KMS-11 (cell line): ENCODE results near the gene SH2D2A.
A peak's percentile ranks its signal among the peaks of the same experiment; 100 is the strongest.

Experiments used
- H2AFZ ChIP-seq: fragments of 200-600 bp; sonication (generic); 2 replicates; pipeline ENCODE4 v1.6.1; 2016; ENCODE audit warnings: antibody characterized with exemption, mixed run types, low read depth
- H3K27ac ChIP-seq: fragments of 200-600 bp; sonication (generic); 2 replicates; pipeline ENCODE4 v1.6.1; 2016; ENCODE audit warnings: mild to moderate bottlenecking, mixed run types
- H3K27me3 ChIP-seq: fragments of 200-600 bp; sonication (generic); 2 replicates; pipeline ENCODE4 v1.6.1; 2017; ENCODE audit warnings: mild to moderate bottlenecking, low read depth, mixed run types, moderate library complexity; ENCODE audit not compliant: insufficient read depth
- H3K36me3 ChIP-seq: fragments of 200-600 bp; sonication (generic); 2 replicates; pipeline ENCODE4 v1.6.1; 2017; ENCODE audit warnings: mild to moderate bottlenecking, mixed run types; ENCODE audit not compliant: insufficient read depth
- H3K4me1 ChIP-seq: fragments of 200-600 bp; sonication (generic); 2 replicates; pipeline ENCODE4 v1.6.1; 2016; ENCODE audit warnings: mild to moderate bottlenecking, low read depth, mixed run types; ENCODE audit not compliant: poor library complexity, severe bottlenecking
- H3K4me2 ChIP-seq: fragments of 200-600 bp; sonication (generic); 2 replicates; pipeline ENCODE4 v1.7.0; 2016; ENCODE audit warnings: mild to moderate bottlenecking, mixed run types
- H3K4me3 ChIP-seq: fragments of 200-600 bp; sonication (generic); IDR thresholded peaks from 2 replicates; pipeline ENCODE4 v1.6.1; 2017; ENCODE audit warnings: low read depth, low read length, mixed read lengths; ENCODE audit not compliant: insufficient read depth
- H3K79me2 ChIP-seq: fragments of 200-600 bp; sonication (generic); 2 replicates; pipeline ENCODE4 v1.6.1; 2016; ENCODE audit warnings: low read depth, mixed run types; ENCODE audit not compliant: insufficient read depth
- H3K9ac ChIP-seq: fragments of 200-600 bp; sonication (generic); 2 replicates; pipeline ENCODE4 v1.6.1; 2016; ENCODE audit warnings: mild to moderate bottlenecking, mixed run types
- H4K20me1 ChIP-seq: fragments of 200-600 bp; sonication (generic); 2 replicates; pipeline ENCODE4 v1.6.1; 2016; ENCODE audit warnings: mild to moderate bottlenecking, mixed run types; ENCODE audit not compliant: insufficient read depth
- CTCF ChIP-seq: fragments of 200-600 bp; sonication (generic); conservative IDR thresholded peaks from 2 replicates; pipeline ENCODE4 v1.6.1; 2017; ENCODE audit warnings: low read depth, mild to moderate bottlenecking, antibody characterized with exemption, low read length, moderate library complexity, mixed read lengths

SH2D2A gene

GRCh38 chr1:156863631-156864030 lies 47.0 kb upstream of the SH2D2A start:
- Histone ChIP-seq H3K27me3 (peaks cover 82% of the 10 kb centered on the region), H3K9ac (no peak overlapping the region), H3K4me2 (peak overlapping the region; percentile 1; the same call in 1 of the 2 replicates), H3K4me3 (no peak overlapping the region), H3K79me2 (no peaks in the 10 kb centered on the region), H3K4me1 (peaks cover 33% of the 10 kb centered on the region), H2AFZ (no peak overlapping the region), H3K27ac (no peak overlapping the region), H3K36me3 (no peaks in the 10 kb centered on the region), H4K20me1 (no peaks in the 10 kb centered on the region)
- TF ChIP-seq CTCF: no peak

GRCh38 chr1:156862997-156863599 lies 46.5 kb upstream of the SH2D2A start:
- Histone ChIP-seq H3K4me1 (peaks cover 33% of the 10 kb centered on the region), H3K27ac (no peak overlapping the region), H2AFZ (no peak overlapping the region), H3K79me2 (no peaks in the 10 kb centered on the region), H3K9ac (no peak overlapping the region), H3K36me3 (no peaks in the 10 kb centered on the region), H3K4me3 (no peak overlapping the region), H4K20me1 (no peaks in the 10 kb centered on the region), H3K4me2 (peak overlapping the region; percentile 1; the same call in 1 of the 2 replicates), H3K27me3 (peaks cover 82% of the 10 kb centered on the region)
- no peak for TF ChIP-seq CTCF

- H3K36me3 ChIP-seq: no peaks in the 10 kb centered on the region
- no peak overlapping the region for H3K27ac ChIP-seq
- 0 out of 2 replicates have a peak, but pooled peaks have one; percentile 10 for TF ChIP-seq CTCF
- no peak overlapping the region for H3K4me3 ChIP-seq
- no peaks in the 10 kb centered on the region for H4K20me1 ChIP-seq
- no peaks in the 10 kb centered on the region for H3K79me2 ChIP-seq
- H3K9ac ChIP-seq: no peak overlapping the region
- peaks cover 82% of the 10 kb centered on the region for H3K27me3 ChIP-seq
- no peak overlapping the region for H2AFZ ChIP-seq
- peaks cover 33% of the 10 kb centered on the region for H3K4me1 ChIP-seq
- no peak overlapping the region; the same call in 1 of the 2 replicates for H3K4me2 ChIP-seq
Observed at GRCh38 chr1:156862584-156862983, 45.9 kb upstream of the SH2D2A start.

- peak within 1 kb of the TSS; percentile 96 for H2AFZ ChIP-seq
- H3K4me2 ChIP-seq: peak within 1 kb of the TSS; percentile 95
- no peak within 1 kb of the TSS for H3K9ac ChIP-seq
- H4K20me1 ChIP-seq: no peaks in the 10 kb centered on the region
- H3K4me3 ChIP-seq: peak within 1 kb of the TSS; percentile 100
- peaks cover 88% of the 10 kb centered on the region for H3K27me3 ChIP-seq
- no peak for TF ChIP-seq CTCF
- H3K79me2 ChIP-seq: no peaks in the 10 kb centered on the region
- no peak within 1 kb of the TSS for H3K27ac ChIP-seq
- H3K36me3 ChIP-seq: no peaks in the 10 kb centered on the region
- H3K4me1 ChIP-seq: peaks cover 33% of the 10 kb centered on the region
Observed at GRCh38 chr1:156860628-156861423, 44.2 kb upstream of the SH2D2A start, which contains the start of gene NTRK1. Gene NTRK1 (plus strand): TSS chr1:156860865. CDS start chr1:156860935, 70 bp downstream.
